Measurements from ENCODE around the gene DHX9.
A peak's percentile ranks its signal among the peaks of the same experiment; 100 is the strongest.

The DHX9 gene

GRCh38 chr1:182839209-182840066 is at the start of gene DHX9:
Gene DHX9, plus strand, starts transcription at chr1:182839347. Its CDS starts 3,220 bp downstream, at chr1:182842567.
- Histone ChIP-seq H3K9ac (ENCODE audit: low read length) (peak within 1 kb of the TSS; percentile 72), H3K4me3 (ENCODE audit: low read depth in 1 of 2, low read length in 2 of 2) (peak within 1 kb of the TSS; percentile 55 to 94), H3K36me3 (ENCODE audit: insufficient read depth, low read length) (peaks cover 8% of the 10 kb centered on the region), H3K4me1 (ENCODE audit: insufficient read depth, low read length) (peaks cover 25% of the 10 kb centered on the region), H3K9me3 (ENCODE audit: low read length) (no peaks in the 10 kb centered on the region), H3K27ac (ENCODE audit: low read depth, low read length) (peak within 1 kb of the TSS; percentile 93), H3K27me3 (ENCODE audit: control insufficient read depth in 1 of 2, insufficient read depth in 2 of 2, low read length in 2 of 2) (no peaks in the 10 kb centered on the region)

- no peaks in the 10 kb centered on the region for H3K27me3 ChIP-seq (ENCODE audit: control insufficient read depth in 1 of 2, insufficient read depth in 2 of 2, low read length in 2 of 2)
Measured at GRCh38 chr1:182791281-182792179, 47.6 kb upstream of the DHX9 start.

GRCh38 chr1:182794091-182794490 is 45.1 kb upstream of the DHX9 start:
- H3K4me3 ChIP-seq (ENCODE audit: low read depth in 1 of 2, low read length in 2 of 2): no peak overlapping the region
- no peak overlapping the region for H3K9ac ChIP-seq (ENCODE audit: low read length)
- peaks cover 6% of the 10 kb centered on the region for H3K4me1 ChIP-seq (ENCODE audit: insufficient read depth, low read length)
- no peak overlapping the region for H3K27ac ChIP-seq (ENCODE audit: low read depth, low read length)
- H3K36me3 ChIP-seq (ENCODE audit: insufficient read depth, low read length): peaks cover 8% of the 10 kb centered on the region
- H3K27me3 ChIP-seq (ENCODE audit: control insufficient read depth in 1 of 2, insufficient read depth in 2 of 2, low read length in 2 of 2): no peaks in the 10 kb centered on the region
- H3K9me3 ChIP-seq (ENCODE audit: low read length): no peaks in the 10 kb centered on the region

More at GRCh38 chr1:182791281-182792179, 47.6 kb upstream of the DHX9 start:
- H3K9me3 ChIP-seq (ENCODE audit: low read length): no peaks in the 10 kb centered on the region
- no peak overlapping the region for H3K9ac ChIP-seq (ENCODE audit: low read length)
- no peak overlapping the region for H3K27ac ChIP-seq (ENCODE audit: low read depth, low read length)
- peaks cover 8% of the 10 kb centered on the region for H3K36me3 ChIP-seq (ENCODE audit: insufficient read depth, low read length)
- H3K4me3 ChIP-seq (ENCODE audit: low read depth in 1 of 2, low read length in 2 of 2): no peak overlapping the region
- H3K4me1 ChIP-seq (ENCODE audit: insufficient read depth, low read length): peaks cover 13% of the 10 kb centered on the region

- no peaks in the 10 kb centered on the region for H3K27me3 ChIP-seq (ENCODE audit: control insufficient read depth in 1 of 2, insufficient read depth in 2 of 2, low read length in 2 of 2)
- no peak overlapping the region for H3K4me3 ChIP-seq (ENCODE audit: low read depth in 1 of 2, low read length in 2 of 2)
- peaks cover 6% of the 10 kb centered on the region for H3K4me1 ChIP-seq (ENCODE audit: insufficient read depth, low read length)
- H3K9me3 ChIP-seq (ENCODE audit: low read length): no peaks in the 10 kb centered on the region
- H3K36me3 ChIP-seq (ENCODE audit: insufficient read depth, low read length): peaks cover 8% of the 10 kb centered on the region
- H3K9ac ChIP-seq (ENCODE audit: low read length): no peak overlapping the region
- H3K27ac ChIP-seq (ENCODE audit: low read depth, low read length): no peak overlapping the region
Measured at GRCh38 chr1:182794676-182795201, 44.4 kb upstream of the DHX9 start.

GRCh38 chr1:182795563-182796228 is 43.5 kb upstream of the DHX9 start:
- Histone ChIP-seq H3K36me3 (ENCODE audit: insufficient read depth, low read length) (peaks cover 8% of the 10 kb centered on the region), H3K4me1 (ENCODE audit: insufficient read depth, low read length) (no peaks in the 10 kb centered on the region), H3K27ac (ENCODE audit: low read depth, low read length) (no peak overlapping the region), H3K9ac (ENCODE audit: low read length) (no peak overlapping the region), H3K9me3 (ENCODE audit: low read length) (no peaks in the 10 kb centered on the region), H3K27me3 (ENCODE audit: control insufficient read depth in 1 of 2, insufficient read depth in 2 of 2, low read length in 2 of 2) (no peaks in the 10 kb centered on the region), H3K4me3 (ENCODE audit: low read depth in 1 of 2, low read length in 2 of 2) (no peak overlapping the region)

GRCh38 chr1:182802006-182802803 is 36.9 kb upstream of the DHX9 start:
- no peaks in the 10 kb centered on the region for H3K9me3 ChIP-seq (ENCODE audit: low read length)
- no peak overlapping the region for H3K4me3 ChIP-seq (ENCODE audit: low read depth in 1 of 2, low read length in 2 of 2)
- H3K36me3 ChIP-seq (ENCODE audit: insufficient read depth, low read length): peaks cover 8% of the 10 kb centered on the region
- H3K27ac ChIP-seq (ENCODE audit: low read depth, low read length): no peak overlapping the region
- no peak overlapping the region for H3K9ac ChIP-seq (ENCODE audit: low read length)
- no peaks in the 10 kb centered on the region for H3K4me1 ChIP-seq (ENCODE audit: insufficient read depth, low read length)
- H3K27me3 ChIP-seq (ENCODE audit: control insufficient read depth in 1 of 2, insufficient read depth in 2 of 2, low read length in 2 of 2): no peaks in the 10 kb centered on the region

GRCh38 chr1:182803846-182804245 is 35.3 kb upstream of the DHX9 start:
- no peak overlapping the region for H3K4me3 ChIP-seq (ENCODE audit: low read depth in 1 of 2, low read length in 2 of 2)

GRCh38 chr1:182806015-182806678 is 33.0 kb upstream of the DHX9 start:
- Histone ChIP-seq H3K9me3 (ENCODE audit: low read length) (no peaks in the 10 kb centered on the region), H3K36me3 (ENCODE audit: insufficient read depth, low read length) (peaks cover 8% of the 10 kb centered on the region), H3K9ac (ENCODE audit: low read length) (no peak overlapping the region), H3K27me3 (ENCODE audit: control insufficient read depth in 1 of 2, insufficient read depth in 2 of 2, low read length in 2 of 2) (no peaks in the 10 kb centered on the region), H3K4me3 (ENCODE audit: low read depth in 1 of 2, low read length in 2 of 2) (no peak overlapping the region), H3K27ac (ENCODE audit: low read depth, low read length) (no peak overlapping the region), H3K4me1 (ENCODE audit: insufficient read depth, low read length) (no peaks in the 10 kb centered on the region)

More at GRCh38 chr1:182803846-182804245, 35.3 kb upstream of the DHX9 start:
- H3K9ac ChIP-seq (ENCODE audit: low read length): no peak overlapping the region
- no peaks in the 10 kb centered on the region for H3K4me1 ChIP-seq (ENCODE audit: insufficient read depth, low read length)
- no peak overlapping the region for H3K27ac ChIP-seq (ENCODE audit: low read depth, low read length)
- H3K36me3 ChIP-seq (ENCODE audit: insufficient read depth, low read length): peaks cover 8% of the 10 kb centered on the region
- H3K27me3 ChIP-seq (ENCODE audit: control insufficient read depth in 1 of 2, insufficient read depth in 2 of 2, low read length in 2 of 2): no peaks in the 10 kb centered on the region
- H3K9me3 ChIP-seq (ENCODE audit: low read length): no peaks in the 10 kb centered on the region

- H3K4me3 ChIP-seq (ENCODE audit: low read depth in 1 of 2, low read length in 2 of 2): no peak overlapping the region
- H3K9me3 ChIP-seq (ENCODE audit: low read length): no peaks in the 10 kb centered on the region
- H3K36me3 ChIP-seq (ENCODE audit: insufficient read depth, low read length): peaks cover 8% of the 10 kb centered on the region
- no peaks in the 10 kb centered on the region for H3K27me3 ChIP-seq (ENCODE audit: control insufficient read depth in 1 of 2, insufficient read depth in 2 of 2, low read length in 2 of 2)
- no peak overlapping the region for H3K9ac ChIP-seq (ENCODE audit: low read length)
- H3K27ac ChIP-seq (ENCODE audit: low read depth, low read length): no peak overlapping the region
- no peaks in the 10 kb centered on the region for H3K4me1 ChIP-seq (ENCODE audit: insufficient read depth, low read length)
Measured at GRCh38 chr1:182807907-182808306, 31.2 kb upstream of the DHX9 start.

- Histone ChIP-seq H3K9me3 (ENCODE audit: low read length) (no peaks in the 10 kb centered on the region), H3K4me3 (ENCODE audit: low read depth in 1 of 2, low read length in 2 of 2) (no peak overlapping the region), H3K27me3 (ENCODE audit: control insufficient read depth in 1 of 2, insufficient read depth in 2 of 2, low read length in 2 of 2) (no peaks in the 10 kb centered on the region), H3K9ac (ENCODE audit: low read length) (no peak overlapping the region), H3K27ac (ENCODE audit: low read depth, low read length) (no peak overlapping the region), H3K36me3 (ENCODE audit: insufficient read depth, low read length) (peaks cover 11% of the 10 kb centered on the region), H3K4me1 (ENCODE audit: insufficient read depth, low read length) (no peaks in the 10 kb centered on the region)
Measured at GRCh38 chr1:182809414-182809957, 29.7 kb upstream of the DHX9 start.

Measured in muscle layer of colon (tissue), 2 donors.